OCI-LY7 (cell line): ENCODE measurements around the gene GPR156. TPM values are rescaled to one million over a fixed set of nuclear protein-coding genes. Genes with fewer than 3 reads are reported as not detected.

Source experiments
- BruUV-seq: library from RNA; stranded (reverse); fragments of 400-500 nt; replicated peaks from 2 replicates; lab custom pipeline; 2021; lab: Mats Ljungman, UMichigan
- CTCF ChIA-PET: fragments of 300-600 bp; sonication (Branson Sonifier 250); formaldehyde crosslinking; loops from one replicate; lab custom pipeline; 2022; ENCODE audit warnings: antibody characterized with exemption; ENCODE audit not compliant: unreplicated experiment; lab: Charles Lee
- POLR2A ChIA-PET: fragments of 300-600 bp; sonication (Branson Sonifier 250); formaldehyde crosslinking; loops from one replicate; lab custom pipeline; 2022; ENCODE audit warnings: antibody characterized with exemption; lab: Charles Lee
- DNase-seq: peaks from one replicate; pipeline ENCODE4 v3.0.0-alpha.2; 2015; ENCODE audit warnings: low spot score
- H2AFZ ChIP-seq: fragments of 200-600 bp; sonication (generic), shearing (Covaris generic); 2 replicates; pipeline ENCODE4 v1.6.1; 2014; ENCODE audit warnings: mild to moderate bottlenecking, antibody characterized with exemption, low read length, moderate library complexity
- H3K27ac ChIP-seq: fragments of 200-600 bp; sonication (generic); 2 replicates; pipeline ENCODE4 v1.5.1; 2014; ENCODE audit warnings: mixed run types, low read depth, mild to moderate bottlenecking, moderate library complexity, low read length, inconsistent platforms; ENCODE audit not compliant: poor library complexity, severe bottlenecking
- H3K36me3 ChIP-seq: fragments of 200-600 bp; sonication (generic); 2 replicates; pipeline ENCODE4 v1.6.1; 2014; ENCODE audit warnings: mild to moderate bottlenecking, antibody characterized with exemption, low read length, moderate library complexity, mixed read lengths; ENCODE audit not compliant: insufficient read depth
- H3K4me1 ChIP-seq: fragments of 200-600 bp; sonication (generic); 2 replicates; pipeline ENCODE4 v1.5.1; 2014; ENCODE audit warnings: mild to moderate bottlenecking, low read length; ENCODE audit not compliant: insufficient read depth, poor library complexity, severe bottlenecking
- H3K4me2 ChIP-seq: fragments of 200-600 bp; sonication (generic); 2 replicates; pipeline ENCODE4 v1.6.1; 2014; ENCODE audit warnings: mild to moderate bottlenecking, low read length
- H3K4me3 ChIP-seq: fragments of 200-600 bp; sonication (generic); 2 replicates; pipeline ENCODE4 v1.5.1; 2014; ENCODE audit warnings: mild to moderate bottlenecking, low read depth, low read length; ENCODE audit not compliant: poor library complexity, severe bottlenecking
- H3K79me2 ChIP-seq: fragments of 200-600 bp; sonication (generic); 2 replicates; pipeline ENCODE4 v1.6.1; 2016; ENCODE audit warnings: low read depth, mild to moderate bottlenecking, low read length, moderate library complexity, mixed read lengths; ENCODE audit not compliant: insufficient read depth
- H3K9me2 ChIP-seq: fragments of 200-600 bp; sonication (generic); 2 replicates; pipeline ENCODE4 v1.6.1; 2016; ENCODE audit warnings: mild to moderate bottlenecking, low read length, mixed read lengths; ENCODE audit not compliant: insufficient read depth
- H3K9me3 ChIP-seq: fragments of 200-600 bp; sonication (generic); 2 replicates; pipeline ENCODE4 v1.6.1; 2014; ENCODE audit warnings: mild to moderate bottlenecking, mixed run types, low read length, mixed read lengths
- H4K20me1 ChIP-seq: fragments of 200-600 bp; sonication (generic); 2 replicates; pipeline ENCODE4 v1.6.1; 2014; ENCODE audit warnings: mild to moderate bottlenecking, antibody characterized with exemption, low read length, moderate library complexity, mixed read lengths; ENCODE audit not compliant: insufficient read depth
- CTCF ChIP-seq: fragments of 200-600 bp; sonication (generic); conservative IDR thresholded peaks from 2 replicates; pipeline ENCODE4 v1.5.1; 2014; ENCODE audit warnings: mild to moderate bottlenecking, antibody characterized with exemption, low read length, moderate library complexity, mixed read lengths
- EZH2phosphoT487 ChIP-seq: fragments of 200-600 bp; sonication (generic); IDR thresholded peaks from 2 replicates; pipeline ENCODE4 v1.6.1; 2018; ENCODE audit warnings: low read depth, borderline replicate concordance, mild to moderate bottlenecking, mixed run types, antibody characterized with exemption, low read length, moderate library complexity, mixed read lengths
- intact Hi-C: fragments of 100-400 bp; cut with micrococcal nuclease; formaldehyde crosslinking; loops from one replicate; pipeline ENCODE4 v1.10.0; 2022; ENCODE audit not compliant: unreplicated experiment
- total RNA-seq, 2 experiments: library from RNA; depleted of rRNA in 1 of 2; stranded (reverse); fragments of >200 nt in 1 of 2; shearing (Covaris generic) in 1 of 2; gene quantifications; 2 replicates each; pipeline ENCODE4 v1.2.3, GENCODE V29; 2014 to 2022

GPR156 gene
- total RNA-seq, 2 experiments from 2014 or later = 0.03 to 0.13 TPM

GRCh38 chr3:120304616-120305015, 19.6 kb upstream of the GPR156 start:
- no TSS peak for BruUV-seq
- POLR2A ChIA-PET = no interaction called here
- Histone ChIP-seq H3K4me2 (no peak overlapping the region), H3K9me2 (no peaks in the 10 kb centered on the region), H3K4me1 (no peaks in the 10 kb centered on the region), H3K36me3 (no peaks in the 10 kb centered on the region), H4K20me1 (no peaks in the 10 kb centered on the region), H3K79me2 (no peaks in the 10 kb centered on the region), H2AFZ (no peak overlapping the region), H3K4me3 (no peak overlapping the region), H3K9me3 (no peaks in the 10 kb centered on the region), H3K27ac (no peak overlapping the region)
- TF ChIP-seq CTCF = no peak
- TF ChIP-seq EZH2phosphoT487 = no peak
- DNase-seq = no peak
- intact Hi-C loops = no loop called here
- CTCF ChIA-PET = no interaction called here

- H3K27ac ChIP-seq = no peak overlapping the region
- H3K9me3 ChIP-seq = no peaks in the 10 kb centered on the region
- no peak overlapping the region for H3K4me3 ChIP-seq
- ChIA-PET POLR2A (no interaction called here), CTCF (no interaction called here)
- no peak overlapping the region for H2AFZ ChIP-seq
- TF ChIP-seq CTCF = no peak
- TF ChIP-seq EZH2phosphoT487 = no peak
- no peaks in the 10 kb centered on the region for H3K36me3 ChIP-seq
- DNase-seq = no peak
- H3K4me2 ChIP-seq = no peak overlapping the region
- H3K9me2 ChIP-seq = no peaks in the 10 kb centered on the region
- intact Hi-C loops = no loop called here
- BruUV-seq = no TSS peak
- H3K79me2 ChIP-seq = no peaks in the 10 kb centered on the region
- no peaks in the 10 kb centered on the region for H3K4me1 ChIP-seq
- H4K20me1 ChIP-seq = no peaks in the 10 kb centered on the region
Measured at GRCh38 chr3:120302361-120302760, 17.3 kb upstream of the GPR156 start.

- Histone ChIP-seq H3K27ac (no peak overlapping the region), H3K79me2 (no peaks in the 10 kb centered on the region), H3K9me3 (no peaks in the 10 kb centered on the region), H3K4me2 (no peak overlapping the region), H4K20me1 (no peaks in the 10 kb centered on the region), H2AFZ (no peak overlapping the region), H3K36me3 (no peaks in the 10 kb centered on the region), H3K9me2 (no peaks in the 10 kb centered on the region), H3K4me3 (no peak overlapping the region), H3K4me1 (no peaks in the 10 kb centered on the region)
- intact Hi-C loops = no loop called here
- no TSS peak for BruUV-seq
- TF ChIP-seq EZH2phosphoT487 (no peak), CTCF (no peak)
- no peak for DNase-seq
- CTCF ChIA-PET = no interaction called here
- POLR2A ChIA-PET = no interaction called here
Measured at GRCh38 chr3:120300971-120301370, 15.9 kb upstream of the GPR156 start.
